ENCODE results near the gene MRPL10. TPM values are rescaled to one million over a fixed set of nuclear protein-coding genes. Genes with fewer than 3 reads are reported as not detected.

The MRPL10 gene
- total RNA-seq, 1 experiment from 2014 or later: 74.2 TPM

DNA sequence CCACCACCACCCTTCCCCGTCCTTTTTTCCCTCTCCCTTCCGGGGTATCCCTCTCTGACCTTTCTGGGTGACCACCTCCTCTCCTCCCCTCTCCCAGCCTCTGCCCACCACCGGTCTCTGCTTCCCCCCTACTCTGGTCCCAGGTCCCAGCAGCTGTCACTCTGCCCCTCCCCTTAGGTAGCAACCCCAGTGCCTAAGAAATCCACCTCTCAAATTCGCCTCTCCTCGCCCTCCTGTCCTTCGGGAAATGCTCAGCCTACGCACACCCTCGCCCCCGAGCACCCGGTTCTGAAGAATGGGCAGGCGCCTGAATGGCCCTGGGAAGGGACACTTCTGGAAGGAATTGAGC is 20.4 kb upstream of the MRPL10 start:
- POLR2A ChIA-PET (ENCODE audit: unreplicated experiment): no interaction called here
- Histone ChIP-seq H3K9ac (ENCODE audit: low read length) (no peak overlapping the region), H3K36me3 (ENCODE audit: low read depth, low read length) (no peaks in the 10 kb centered on the region), H3K4me3 (ENCODE audit: low read length) (no peak overlapping the region), H3K9me2 (replicated peaks; ENCODE audit: low read length) (no peaks in the 10 kb centered on the region), H3K4me1 (ENCODE audit: insufficient read depth, low read length) (peaks cover 16% of the 10 kb centered on the region), H4K20me1 (ENCODE audit: low read length) (no peaks in the 10 kb centered on the region), H3K9me3 (ENCODE audit: low read length) (no peaks in the 10 kb centered on the region), H3K79me2 (ENCODE audit: low read length) (peaks cover 22% of the 10 kb centered on the region), H3K27ac (ENCODE audit: low read length) (no peak overlapping the region), H2AFZ (ENCODE audit: low read length) (no peak overlapping the region), H3K4me2 (ENCODE audit: low read length) (no peak overlapping the region), H3F3A (ENCODE audit: low read length, unreplicated experiment) (no peaks in the 10 kb centered on the region), H3K27me3 (ENCODE audit: low read length) (peaks cover 13% of the 10 kb centered on the region)
- intact Hi-C loops (cut with micrococcal nuclease): loop anchor here (2.0 kb wide), 1 partner anchor 13 kb away; no protein-coding TSS in a partner anchor
- DNase-seq: no peak
- CTCF ChIA-PET: interaction anchor here (1.7 kb wide), 1 partner anchor 38 kb away, joined by 16 read pairs; no protein-coding TSS in a partner anchor
- no TSS peak for BruUV-seq (replicated peaks)
- no peak for TF ChIP-seq EZH2 (IDR thresholded peaks at IDR 0.05; ENCODE audit: low read length, unreplicated experiment)
- TF ChIP-seq EZH2phosphoT487 (IDR thresholded peaks at IDR 0.05; ENCODE audit: borderline replicate concordance, low read length): no peak
- TF ChIP-seq, protein P1, sequence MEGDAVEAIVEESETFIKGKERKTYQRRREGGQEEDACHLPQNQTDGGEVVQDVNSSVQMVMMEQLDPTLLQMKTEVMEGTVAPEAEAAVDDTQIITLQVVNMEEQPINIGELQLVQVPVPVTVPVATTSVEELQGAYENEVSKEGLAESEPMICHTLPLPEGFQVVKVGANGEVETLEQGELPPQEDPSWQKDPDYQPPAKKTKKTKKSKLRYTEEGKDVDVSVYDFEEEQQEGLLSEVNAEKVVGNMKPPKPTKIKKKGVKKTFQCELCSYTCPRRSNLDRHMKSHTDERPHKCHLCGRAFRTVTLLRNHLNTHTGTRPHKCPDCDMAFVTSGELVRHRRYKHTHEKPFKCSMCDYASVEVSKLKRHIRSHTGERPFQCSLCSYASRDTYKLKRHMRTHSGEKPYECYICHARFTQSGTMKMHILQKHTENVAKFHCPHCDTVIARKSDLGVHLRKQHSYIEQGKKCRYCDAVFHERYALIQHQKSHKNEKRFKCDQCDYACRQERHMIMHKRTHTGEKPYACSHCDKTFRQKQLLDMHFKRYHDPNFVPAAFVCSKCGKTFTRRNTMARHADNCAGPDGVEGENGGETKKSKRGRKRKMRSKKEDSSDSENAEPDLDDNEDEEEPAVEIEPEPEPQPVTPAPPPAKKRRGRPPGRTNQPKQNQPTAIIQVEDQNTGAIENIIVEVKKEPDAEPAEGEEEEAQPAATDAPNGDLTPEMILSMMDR (conservative IDR thresholded peaks at IDR 0.05; ENCODE audit: low read depth, low read length): no peak
- no peak for ATAC-seq

DNA sequence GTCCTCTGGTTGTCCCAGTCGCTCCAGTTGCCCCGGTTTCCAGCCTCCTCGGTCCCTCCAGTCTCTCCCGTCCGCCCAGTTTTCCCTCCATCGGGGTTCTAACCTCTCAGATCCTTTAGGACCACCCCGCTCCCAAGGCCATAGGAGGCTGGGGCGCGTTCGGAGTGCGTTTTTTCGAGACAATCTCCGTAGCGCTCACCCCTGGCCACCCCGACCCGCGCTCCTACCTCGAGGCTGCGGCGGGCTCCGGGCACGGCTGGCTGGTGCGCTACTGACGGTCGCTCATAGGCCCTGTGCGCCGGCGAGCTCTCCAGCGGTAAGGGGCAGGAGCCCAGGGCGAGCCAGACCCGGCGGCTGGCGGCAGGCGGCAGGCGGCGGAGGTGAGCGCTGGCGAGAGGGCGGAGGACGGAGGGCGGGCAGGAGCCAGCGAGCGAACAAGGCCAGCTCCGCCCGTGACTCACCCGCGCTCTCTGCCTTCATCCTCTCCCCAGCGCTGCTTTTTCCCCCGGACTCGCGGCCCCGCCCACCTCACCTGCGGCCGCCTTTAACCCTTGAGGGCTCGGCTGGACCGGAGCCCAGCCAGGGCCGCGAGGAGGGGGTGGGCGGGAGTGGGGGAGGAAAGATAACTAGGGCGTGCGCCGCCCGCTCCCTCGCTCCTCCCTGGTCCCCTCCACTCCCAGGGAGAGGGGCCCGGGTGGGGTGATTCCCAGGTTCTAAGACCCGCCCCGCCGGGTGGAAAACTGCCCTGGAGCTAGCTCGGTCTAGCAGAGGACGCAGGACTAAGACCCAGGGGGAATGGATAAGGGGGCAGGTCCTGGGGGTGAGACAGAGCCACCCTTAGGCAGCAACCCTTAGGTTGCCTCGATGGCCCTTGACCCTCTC is 19.6 kb upstream of the MRPL10 start, which contains the start of gene SP6:
Gene SP6, minus strand, starts transcription at position 472 of the 882 bp plus-strand sequence. CDS start 2,734 bp downstream, outside the sequence.
- Histone ChIP-seq H3K9me2 (replicated peaks; ENCODE audit: low read length) (no peaks in the 10 kb centered on the region), H3K4me1 (ENCODE audit: insufficient read depth, low read length) (peaks cover 16% of the 10 kb centered on the region), H3K36me3 (ENCODE audit: low read depth, low read length) (no peaks in the 10 kb centered on the region), H3K4me3 (ENCODE audit: low read length) (peak within 1 kb of the TSS; percentile 88), H3K9me3 (ENCODE audit: low read length) (no peaks in the 10 kb centered on the region), H3K4me2 (ENCODE audit: low read length) (peak within 1 kb of the TSS; percentile 98), H3F3A (ENCODE audit: low read length, unreplicated experiment) (no peaks in the 10 kb centered on the region), H3K9ac (ENCODE audit: low read length) (peak within 1 kb of the TSS; percentile 72), H3K79me2 (ENCODE audit: low read length) (peaks cover 22% of the 10 kb centered on the region), H3K27ac (ENCODE audit: low read length) (no peak within 1 kb of the TSS), H4K20me1 (ENCODE audit: low read length) (no peaks in the 10 kb centered on the region), H3K27me3 (ENCODE audit: low read length) (peaks cover 13% of the 10 kb centered on the region), H2AFZ (ENCODE audit: low read length) (peak within 1 kb of the TSS; percentile 95)
- intact Hi-C loops (cut with micrococcal nuclease): loop anchor here (2.0 kb wide), 1 partner anchor 14 kb away; no protein-coding TSS in a partner anchor
- peak; percentile 93 for DNase-seq
- TF ChIP-seq EZH2phosphoT487 (IDR thresholded peaks at IDR 0.05; ENCODE audit: borderline replicate concordance, low read length) (peak; percentile 94), EZH2 (IDR thresholded peaks at IDR 0.05; ENCODE audit: low read length, unreplicated experiment) (no peak)
- TF ChIP-seq, protein P1 (conservative IDR thresholded peaks at IDR 0.05; ENCODE audit: low read depth, low read length): peak; percentile 38; the same call in 1 of the 2 replicates
- peak; percentile 97 for ATAC-seq
- ChIA-PET POLR2A (ENCODE audit: unreplicated experiment) (interaction anchor here (0.6 kb wide), 1 partner anchor 96 kb away, joined by 9 read pairs; no protein-coding TSS in a partner anchor), CTCF (interaction anchor here (0.5 to 1.7 kb wide), 7 partner anchors 10 to 167 kb away, joined by 3 to 16 read pairs (median 6); partner anchors contain the start of genes PNPO and SCRN2)
- BruUV-seq (replicated peaks): TSS peak; percentile 48

Data from PC-3 (cell line).